Measurements from ENCODE around the gene PCSK5.

DNA sequence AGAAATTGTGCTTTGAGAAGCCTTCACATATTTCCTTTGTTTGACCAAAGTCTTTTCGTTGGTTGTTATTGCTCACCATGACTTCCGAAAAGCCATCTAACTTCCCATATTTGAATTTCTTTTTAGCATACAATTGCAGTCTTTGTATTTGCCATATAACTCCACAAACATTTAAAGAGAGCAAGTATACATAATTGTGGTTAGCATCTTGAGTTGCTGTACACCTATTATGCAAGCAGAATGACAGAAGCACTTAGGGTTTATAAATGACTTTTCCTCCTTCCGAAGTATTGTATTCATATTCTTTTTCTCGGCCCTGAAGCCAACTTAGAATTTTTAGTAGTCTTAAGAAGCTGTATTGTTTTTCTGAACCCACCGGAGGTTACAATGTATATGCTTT, 253.4 kb downstream of the PCSK5 start:
- TF ChIP-seq, protein P1, sequence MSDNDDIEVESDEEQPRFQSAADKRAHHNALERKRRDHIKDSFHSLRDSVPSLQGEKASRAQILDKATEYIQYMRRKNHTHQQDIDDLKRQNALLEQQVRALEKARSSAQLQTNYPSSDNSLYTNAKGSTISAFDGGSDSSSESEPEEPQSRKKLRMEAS (IDR thresholded peaks at IDR 0.05) = no peak
- TF ChIP-seq POLR2A (IDR thresholded peaks at IDR 0.05; ENCODE audit: borderline replicate concordance, extremely low read depth, insufficient read depth, insufficient read length) = no peak
